ENCODE results near the gene SLC16A10.
A peak's percentile ranks its signal among the peaks of the same experiment; 100 is the strongest.
"Not testable (repeated sequence)": the region's sequence is repeated elsewhere in the genome, so short reads cannot be mapped to it uniquely, and the experiment has no call there.

The SLC16A10 gene

DNA sequence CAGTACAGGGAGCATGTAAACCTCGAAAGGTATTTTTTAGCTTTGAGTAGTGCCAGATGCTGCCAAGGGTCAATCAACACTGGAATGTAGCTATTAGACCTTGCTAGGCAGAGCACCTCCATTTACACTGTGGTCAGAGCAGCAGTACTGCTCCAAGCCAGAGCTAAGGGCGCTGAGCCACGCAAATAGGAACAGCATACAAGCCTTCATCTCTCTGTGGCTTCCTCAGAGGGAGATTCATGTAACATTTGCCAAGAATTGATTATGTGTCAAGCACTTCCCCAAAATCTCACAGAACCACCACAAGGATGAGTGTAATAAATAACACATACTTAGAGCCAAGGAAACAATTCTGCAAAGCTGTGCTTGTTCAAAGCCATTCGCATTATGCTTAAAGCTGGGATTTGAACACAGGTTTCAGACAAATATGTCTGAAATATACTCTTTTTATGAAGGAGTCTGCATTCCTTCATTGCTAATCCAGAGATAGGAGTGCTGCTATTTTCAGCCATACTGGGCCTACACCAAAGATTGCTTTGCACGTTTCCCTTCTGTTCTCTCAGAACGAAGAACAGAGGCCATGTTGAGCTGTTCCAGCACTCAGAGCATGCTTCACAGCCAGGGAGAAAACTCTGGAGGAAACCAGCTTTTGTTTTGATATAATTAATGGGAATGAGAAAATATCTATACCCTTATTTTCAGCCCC is 97.7 kb downstream of the SLC16A10 start:
- DNase-seq (ENCODE audit: low read depth in 2 of 2), result no peak

DNA sequence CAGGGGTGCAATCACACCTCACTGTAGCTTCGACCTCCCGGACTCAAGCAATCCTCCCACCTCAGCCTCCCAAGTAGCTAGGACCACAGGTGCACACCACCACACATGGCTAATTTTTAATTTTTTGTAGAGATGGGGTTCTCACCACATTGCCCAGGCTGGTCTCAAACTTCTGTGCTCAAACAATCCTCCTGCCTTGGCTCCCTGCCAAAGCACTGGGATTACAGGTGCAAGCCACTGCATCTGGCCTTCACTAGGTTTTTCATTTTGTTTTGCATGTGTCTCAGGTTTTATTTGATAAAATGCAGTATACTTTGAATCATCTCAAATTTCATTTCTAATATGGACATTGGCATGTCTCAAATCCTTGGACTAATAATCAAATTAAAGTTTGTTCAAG is 98.7 kb downstream of the SLC16A10 start:
- DNase-seq (ENCODE audit: low read depth in 2 of 2), result no peak

- DNase-seq (ENCODE audit: low read depth in 2 of 2), result no peak
Observed at GRCh38 chr6:111187874-111188273, 100.6 kb downstream of the SLC16A10 start.

- DNase-seq (ENCODE audit: low read depth in 2 of 2), result not testable (repeated sequence)
Observed at GRCh38 chr6:111189666-111190210, 102.4 kb downstream of the SLC16A10 start.

GRCh38 chr6:111190637-111191036 is 103.3 kb downstream of the SLC16A10 start:
- no peak for DNase-seq (ENCODE audit: low read depth in 2 of 2)

DNA sequence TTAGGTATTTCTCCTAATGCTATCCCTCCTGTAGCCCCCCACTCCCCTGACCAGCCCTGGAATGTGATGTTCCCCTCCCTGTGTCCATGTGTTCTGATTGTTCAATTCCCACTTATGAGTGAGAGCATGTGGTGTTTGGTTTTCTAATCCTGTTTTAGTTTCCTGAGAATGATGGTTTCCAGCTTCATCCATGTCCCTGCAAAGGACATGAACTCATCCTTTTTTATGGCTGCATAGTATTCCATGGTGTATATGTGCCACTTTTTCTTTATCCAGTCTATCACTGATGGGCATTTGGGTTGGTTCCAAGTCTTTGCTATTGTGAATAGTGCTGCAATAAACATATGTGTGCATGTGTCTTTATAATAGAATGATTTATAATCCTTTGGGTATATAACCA is 103.8 kb downstream of the SLC16A10 start:
- DNase-seq (ENCODE audit: low read depth in 2 of 2), result not testable (repeated sequence)

GRCh38 chr6:111192911-111193555 is 105.7 kb downstream of the SLC16A10 start:
- DNase-seq (ENCODE audit: low read depth in 2 of 2), result no peak

DNA sequence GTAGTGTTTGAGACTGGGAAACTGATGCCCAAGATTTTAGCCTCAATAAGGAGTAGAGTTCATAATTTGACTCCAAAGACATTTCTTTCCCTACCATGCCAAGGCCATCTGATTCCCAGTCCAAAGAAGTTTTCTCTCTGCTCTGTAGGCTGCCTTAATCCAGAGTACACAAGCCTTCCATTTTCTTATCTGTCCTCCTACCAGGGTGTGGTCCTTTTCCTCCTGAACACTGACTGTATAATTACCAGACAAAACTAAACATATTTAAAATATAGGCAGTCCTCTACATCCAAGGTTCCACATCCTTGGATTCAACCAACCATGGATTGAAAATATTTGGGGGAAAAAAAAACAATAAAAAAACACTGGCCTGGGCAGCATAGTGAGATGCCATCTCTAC is 108.4 kb downstream of the SLC16A10 start:
- DNase-seq (ENCODE audit: low read depth in 2 of 2), result no peak

- DNase-seq (ENCODE audit: low read depth in 2 of 2), result no peak
Observed at GRCh38 chr6:111198841-111199240, 111.5 kb downstream of the SLC16A10 start.

DNA sequence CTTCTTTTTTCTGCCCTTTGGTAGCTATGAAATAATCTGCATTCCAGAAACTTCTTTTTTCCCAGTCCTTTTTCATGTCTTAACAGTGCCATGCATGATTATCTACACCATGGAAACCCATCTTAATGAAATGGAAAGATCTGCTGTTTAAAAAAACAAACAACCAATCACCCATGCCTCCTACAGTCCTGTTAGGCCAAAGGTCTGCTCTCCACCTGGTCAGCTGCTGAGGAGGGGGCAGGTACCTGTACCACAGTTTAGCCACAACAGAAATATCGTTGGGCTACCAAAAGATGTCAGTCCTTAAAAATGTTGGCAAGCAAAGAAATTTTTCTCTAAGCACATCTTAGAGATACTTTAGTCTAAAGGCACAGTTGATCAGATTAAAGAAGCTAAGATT is 112.6 kb downstream of the SLC16A10 start:
- no peak for DNase-seq (ENCODE audit: low read depth in 2 of 2)

DNA sequence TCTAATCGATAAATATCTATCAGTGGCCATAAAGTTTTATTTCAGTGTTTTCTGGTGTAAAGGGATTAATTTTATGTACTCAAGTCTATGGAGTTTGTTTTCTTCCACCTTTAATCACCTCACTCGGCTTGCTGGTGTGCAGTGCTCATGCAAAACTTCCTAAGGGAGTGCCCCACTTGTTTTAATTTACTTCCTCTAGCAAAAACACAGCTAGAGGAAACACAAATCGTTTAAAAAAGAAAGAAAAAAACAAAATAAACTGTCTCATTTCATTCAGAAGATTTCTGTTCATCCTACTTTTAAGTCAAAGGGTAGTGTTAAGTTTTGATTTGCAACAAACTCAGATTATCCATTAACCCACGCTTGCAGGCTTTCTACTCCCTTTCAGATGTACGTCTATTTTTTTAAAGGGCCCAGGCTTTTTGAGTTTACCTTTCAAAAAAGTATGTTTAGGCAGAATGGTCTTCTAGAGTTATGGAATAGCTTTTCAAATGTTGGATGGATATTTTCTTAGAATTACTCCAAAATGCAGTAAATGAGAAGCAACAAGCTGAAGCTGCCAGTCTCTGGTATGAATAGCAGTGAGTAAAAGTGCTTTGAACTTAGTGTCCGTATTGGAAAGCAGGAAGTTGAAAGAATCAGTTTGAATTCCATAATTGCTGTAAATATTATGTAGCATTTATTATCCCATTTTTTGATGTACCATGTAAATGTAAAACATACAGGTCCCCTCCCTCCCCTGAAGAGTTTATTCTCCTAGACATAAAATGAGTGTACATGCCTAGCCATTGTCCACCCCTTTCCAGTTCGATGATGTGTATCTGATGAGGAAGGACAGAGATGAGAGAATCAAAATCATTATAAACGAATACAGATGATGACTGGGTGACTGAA is 113.3 kb downstream of the SLC16A10 start:
- DNase-seq (ENCODE audit: low read depth in 2 of 2), result no peak

- DNase-seq (ENCODE audit: low read depth in 2 of 2), result no peak
Observed at GRCh38 chr6:111201244-111201554, 113.9 kb downstream of the SLC16A10 start.

DNA sequence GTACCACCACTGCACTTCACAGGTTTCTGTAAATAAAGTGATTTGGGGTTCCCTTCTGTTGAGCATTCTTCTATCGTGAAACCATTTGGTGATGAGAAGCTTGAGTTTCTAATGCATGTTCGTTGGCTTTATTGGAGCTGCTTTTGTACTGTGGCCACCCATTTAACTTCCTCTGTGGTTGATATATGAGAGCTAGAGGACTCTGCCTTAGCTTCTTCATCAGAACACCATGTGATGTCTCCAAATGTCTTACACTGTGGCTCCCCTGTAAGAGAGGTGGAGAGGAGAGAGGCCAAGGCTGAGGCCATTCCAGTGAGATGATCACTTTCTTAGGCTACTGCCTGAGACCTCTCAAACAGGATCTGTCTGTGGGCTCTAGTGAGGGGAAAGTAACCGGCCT is 114.5 kb downstream of the SLC16A10 start:
- DNase-seq (ENCODE audit: low read depth in 2 of 2), result no peak

DNA sequence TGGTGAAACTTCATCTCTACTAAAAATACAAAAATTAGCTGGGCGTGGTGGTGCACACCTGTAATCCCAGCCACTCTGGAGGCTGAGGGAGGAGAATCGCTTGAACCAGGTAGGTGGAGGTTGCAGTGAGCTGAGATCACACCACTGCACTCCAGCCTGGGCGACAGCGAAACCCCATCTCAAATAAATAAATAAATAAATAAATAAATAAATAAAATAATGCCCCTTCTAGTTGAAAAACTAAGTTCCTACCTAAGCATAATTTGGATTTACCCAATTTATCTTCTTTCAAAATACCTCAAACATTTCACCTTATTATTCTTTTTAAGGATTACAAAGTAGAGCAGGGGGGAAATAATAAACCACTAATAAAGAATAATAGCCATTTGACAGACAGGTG is 116.2 kb downstream of the SLC16A10 start:
- not testable (repeated sequence) for DNase-seq (ENCODE audit: low read depth in 2 of 2)

DNA sequence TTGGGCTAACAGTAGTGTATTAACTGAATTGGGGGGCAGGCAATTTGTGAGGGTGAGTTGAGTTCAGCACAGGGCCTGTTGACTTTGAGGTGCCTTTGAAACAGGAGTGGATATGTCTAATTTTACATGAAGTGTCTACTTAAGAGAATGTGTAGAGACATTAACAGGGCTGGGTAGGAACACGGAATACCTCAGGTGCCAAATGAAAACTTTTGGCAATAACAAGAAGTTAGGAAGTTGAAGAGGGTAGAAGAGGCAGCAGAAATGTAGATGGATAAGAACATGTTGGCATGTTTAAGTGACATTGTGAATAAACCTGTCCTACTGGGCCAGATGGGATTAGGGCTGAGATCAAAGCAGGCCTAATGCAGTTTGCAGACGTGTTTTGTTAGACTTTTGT is 117.0 kb downstream of the SLC16A10 start:
- DNase-seq (ENCODE audit: low read depth in 2 of 2), result no peak

DNA sequence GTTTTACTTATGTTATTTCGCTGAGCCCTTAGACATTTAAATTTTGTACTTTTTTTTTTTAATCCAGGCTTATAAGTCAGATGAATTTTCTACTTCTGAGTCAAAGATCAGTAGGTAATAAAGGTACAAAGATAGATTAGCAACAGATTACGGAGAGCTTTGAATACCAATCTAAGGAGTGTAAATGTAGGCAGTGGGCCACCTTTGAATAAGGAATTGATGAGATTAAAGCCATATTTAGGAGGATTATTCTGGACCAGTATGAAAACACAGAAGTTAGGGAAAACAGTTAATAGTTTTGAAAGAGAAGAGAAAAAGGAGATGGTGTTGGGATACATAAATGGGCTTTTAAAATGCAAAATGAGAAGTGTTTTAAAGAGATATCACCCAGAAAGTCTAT is 117.6 kb downstream of the SLC16A10 start:
- no peak for DNase-seq (ENCODE audit: low read depth in 2 of 2)

- no peak for DNase-seq (ENCODE audit: low read depth in 2 of 2)
Observed at GRCh38 chr6:111205502-111205901, 118.2 kb downstream of the SLC16A10 start.

DNA sequence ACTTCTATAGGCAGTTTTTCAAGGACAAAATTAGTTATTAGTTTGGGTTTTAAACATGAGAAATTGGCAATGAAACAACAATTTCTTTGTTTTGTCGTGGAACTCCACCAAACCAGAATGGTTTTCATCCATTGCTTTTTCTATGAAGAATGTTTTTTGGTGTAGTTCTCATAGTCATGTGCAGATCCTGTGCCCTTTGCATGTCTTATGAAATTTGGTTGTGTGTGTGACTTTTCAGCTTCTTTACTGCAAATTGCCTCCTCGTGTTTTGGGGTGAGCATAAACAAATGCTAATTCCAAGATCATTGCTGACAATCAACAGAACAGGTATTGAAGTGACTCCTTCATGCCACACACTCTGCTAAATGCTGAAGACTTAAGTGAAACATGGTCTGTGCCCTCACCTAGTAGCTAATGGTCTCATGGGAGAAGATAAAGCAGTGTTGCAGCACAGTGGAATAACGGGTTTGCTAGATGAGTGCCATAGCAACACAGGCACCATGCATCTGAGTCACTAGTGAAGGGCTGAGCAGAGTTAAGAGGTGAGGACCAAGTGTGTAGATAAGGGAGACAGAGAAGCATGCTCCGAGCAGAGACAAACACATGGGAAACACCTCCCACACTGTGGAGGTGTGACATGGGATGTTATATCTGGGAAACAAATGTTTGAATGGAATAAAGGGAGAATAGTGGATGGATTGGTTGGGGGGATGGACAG is 120.0 kb downstream of the SLC16A10 start:
- DNase-seq (ENCODE audit: low read depth in 2 of 2), result no peak

DNA sequence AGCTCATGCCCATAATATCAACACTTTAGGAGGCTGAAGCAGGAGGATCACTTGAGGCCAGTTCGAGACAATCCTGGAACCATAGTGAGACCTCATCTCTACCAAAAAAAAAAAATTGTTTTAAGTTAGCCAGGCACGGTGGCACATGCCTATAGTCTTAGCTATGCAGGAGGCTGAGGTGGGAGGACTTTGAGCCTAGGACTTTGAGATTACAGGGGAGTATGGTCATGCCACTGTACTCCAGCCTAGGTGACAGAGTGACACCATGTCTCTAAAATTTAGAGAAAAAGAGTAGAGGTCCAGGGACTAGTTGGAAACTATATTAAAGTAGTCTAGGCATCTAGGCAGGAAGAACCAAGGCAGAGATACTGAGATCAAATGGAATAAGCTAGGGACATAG is 121.6 kb downstream of the SLC16A10 start:
- no peak for DNase-seq (ENCODE audit: low read depth in 2 of 2)

GRCh38 chr6:111210194-111210728 is 123.0 kb downstream of the SLC16A10 start:
- DNase-seq (ENCODE audit: low read depth in 2 of 2), result peak in 1 of 2 experiments; percentile 1

DNA sequence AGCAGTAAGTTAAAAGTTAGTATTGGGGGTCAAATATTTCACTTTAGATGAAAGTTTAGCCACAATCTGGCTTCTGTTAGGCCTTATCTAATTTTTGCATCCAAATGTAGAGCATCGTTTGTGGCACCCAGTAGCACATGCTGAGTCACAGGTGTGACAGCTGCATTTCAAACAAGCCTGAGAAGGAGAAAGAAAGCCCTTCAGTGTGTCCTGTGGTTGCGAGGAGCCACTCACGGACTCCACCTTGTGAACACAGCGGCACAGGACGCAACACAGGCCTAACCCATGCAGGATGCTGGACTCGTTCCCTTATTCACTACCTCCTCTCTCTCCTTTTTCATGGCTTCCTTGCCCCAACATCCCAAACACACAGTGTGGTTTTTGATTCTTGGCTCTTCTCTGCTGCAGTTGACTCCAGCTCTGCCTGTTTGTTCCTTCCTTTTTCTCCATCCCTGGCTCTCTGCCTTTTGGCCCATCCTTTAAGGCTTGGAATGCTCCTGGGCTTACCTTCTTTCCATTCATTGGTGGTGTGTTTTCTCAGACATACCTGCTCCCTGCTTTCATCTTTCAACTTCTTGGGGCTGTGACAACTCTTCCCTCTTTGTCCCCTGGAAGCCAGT is 124.2 kb downstream of the SLC16A10 start:
- no peak for DNase-seq (ENCODE audit: low read depth in 2 of 2)
